Neural cell (in vitro differentiated cells): ENCODE measurements around the gene NLRP6. TPM values are rescaled to one million over a fixed set of nuclear protein-coding genes. Genes with fewer than 3 reads are reported as not detected.

Experiments used
- H2AFZ ChIP-seq: fragments of 200-600, 300-800 bp; sonication (generic), shearing (Covaris generic); 2 replicates; pipeline ENCODE4 v1.6.0; 2014; ENCODE audit warnings: low read depth, mild to moderate bottlenecking, antibody characterized with exemption, low read length, moderate library complexity
- H3F3A ChIP-seq: fragments of 200-600 bp; shearing (Covaris generic); 2 replicates; pipeline ENCODE4 v1.6.1; 2016; ENCODE audit warnings: mild to moderate bottlenecking, moderate library complexity, mixed read lengths, antibody characterized with exemption, low read length; ENCODE audit not compliant: insufficient read depth, poor library complexity, severe bottlenecking
- H3K27ac ChIP-seq: fragments of 200-600, 300-800 bp; sonication (generic), shearing (Covaris generic); 2 replicates; pipeline ENCODE4 v1.5.1; 2014; ENCODE audit warnings: mild to moderate bottlenecking, low read length, moderate library complexity
- H3K27me3 ChIP-seq: fragments of 300-800, 200-600 bp; sonication (generic), shearing (Covaris generic); 2 replicates; pipeline ENCODE4 v1.6.0; 2014; ENCODE audit warnings: mild to moderate bottlenecking, low read depth, low read length, moderate library complexity; ENCODE audit not compliant: insufficient read depth
- H3K36me3 ChIP-seq: fragments of 300-800, 200-600 bp; sonication (generic), shearing (Covaris generic); 2 replicates; pipeline ENCODE4 v1.5.1; 2014; ENCODE audit warnings: mild to moderate bottlenecking, antibody characterized with exemption, low read length, moderate library complexity; ENCODE audit not compliant: insufficient read depth
- H3K4me2 ChIP-seq: fragments of 300-800, 200-600 bp; sonication (generic), shearing (Covaris generic); 2 replicates; pipeline ENCODE4 v1.6.0; 2014; ENCODE audit warnings: mild to moderate bottlenecking, low read length
- H3K4me3 ChIP-seq: fragments of 300-800, 200-600 bp; sonication (generic), shearing (Covaris generic); 2 replicates; pipeline ENCODE4 v1.5.1; 2014; ENCODE audit warnings: mild to moderate bottlenecking, low read length, moderate library complexity
- H3K79me2 ChIP-seq: fragments of 200-600 bp; shearing (Covaris generic); replicated peaks from 2 replicates; pipeline ENCODE4 v1.6.0; 2014; ENCODE audit warnings: mild to moderate bottlenecking, low read length, moderate library complexity; ENCODE audit not compliant: insufficient read depth
- H3K9ac ChIP-seq: fragments of 300-800, 200-600 bp; sonication (generic), shearing (Covaris generic); 2 replicates; pipeline ENCODE4 v1.6.1; 2016; ENCODE audit warnings: mild to moderate bottlenecking, low read length, mixed read lengths
- H3K9me2 ChIP-seq: fragments of 200-600 bp; shearing (Covaris generic); 2 replicates; pipeline ENCODE4 v1.6.1; 2016; ENCODE audit warnings: mild to moderate bottlenecking, low read length, mixed read lengths; ENCODE audit not compliant: insufficient read depth
- H3K9me3 ChIP-seq: fragments of 200-600, 300-800 bp; sonication (generic), shearing (Covaris generic); 2 replicates; pipeline ENCODE4 v1.6.1; 2016; ENCODE audit warnings: mild to moderate bottlenecking, mixed run types, low read length, moderate library complexity, mixed read lengths
- H4K20me1 ChIP-seq: fragments of 200-600 bp; shearing (Covaris generic); 2 replicates; pipeline ENCODE4 v1.6.1; 2016; ENCODE audit warnings: mild to moderate bottlenecking, mixed run types; ENCODE audit not compliant: insufficient read depth
- CTCF ChIP-seq: fragments of 450-650 bp; IDR thresholded peaks from 2 replicates; pipeline ENCODE4 v1.5.1; 2014; ENCODE audit warnings: antibody characterized with exemption, mild to moderate bottlenecking, moderate library complexity; ENCODE audit not compliant: poor library complexity, severe bottlenecking
- EP300 ChIP-seq: fragments of 450-650 bp; conservative IDR thresholded peaks from 2 replicates; pipeline ENCODE4 v1.6.1; 2014; ENCODE audit warnings: antibody characterized with exemption, mild to moderate bottlenecking, moderate library complexity; ENCODE audit not compliant: poor library complexity, severe bottlenecking
- EZH2 ChIP-seq: fragments of 200-600, 300-800 bp; shearing (Covaris generic), sonication (generic); IDR thresholded peaks from 2 replicates; pipeline ENCODE4 v1.6.1; 2014; ENCODE audit warnings: antibody characterized with exemption, low read length, borderline replicate concordance, mild to moderate bottlenecking; ENCODE audit not compliant: insufficient read depth, poor library complexity, severe bottlenecking
- MXI1 ChIP-seq: fragments of 450-650 bp; conservative IDR thresholded peaks from 2 replicates; pipeline ENCODE4 v1.6.1; 2014; ENCODE audit warnings: antibody characterized with exemption, mild to moderate bottlenecking; ENCODE audit not compliant: poor library complexity, severe bottlenecking
- POLR2AphosphoS5 ChIP-seq: IDR thresholded peaks from 2 replicates; pipeline ENCODE4 v1.6.1; 2012
- RAD21 ChIP-seq: fragments of 450-650 bp; conservative IDR thresholded peaks from 2 replicates; pipeline ENCODE4 v1.6.1; 2014; ENCODE audit warnings: antibody characterized with exemption, mild to moderate bottlenecking, moderate library complexity
- SMC3 ChIP-seq: fragments of 450-650 bp; conservative IDR thresholded peaks from 2 replicates; pipeline ENCODE4 v1.6.1; 2014; ENCODE audit warnings: antibody characterized with exemption, mild to moderate bottlenecking, moderate library complexity; ENCODE audit not compliant: poor library complexity
- TAF1 ChIP-seq: IDR thresholded peaks from 2 replicates; pipeline ENCODE4 v1.6.1; 2012; ENCODE audit warnings: low read depth
- polyA plus RNA-seq: library from polyadenylated mRNA; depleted of rRNA; stranded (reverse); fragments of >200 nt; gene quantifications from 2 replicates; pipeline ENCODE4 v1.2.3, GENCODE V29; 2014
- TF ChIP-seq, protein P1 (sequence below): IDR thresholded peaks from 2 replicates; pipeline ENCODE4 v1.6.1; 2012; ENCODE audit warnings: borderline replicate concordance

The NLRP6 gene
- polyA plus RNA-seq, 1 donor from 2014 or later: not detected

GRCh38 chr11:251550-251949 is 26.7 kb upstream of the NLRP6 start:
- Histone ChIP-seq H3K27me3 (no peaks in the 10 kb centered on the region), H3F3A (no peaks in the 10 kb centered on the region), H2AFZ (no peak overlapping the region), H3K9me2 (no peaks in the 10 kb centered on the region), H3K36me3 (no peaks in the 10 kb centered on the region), H3K4me2 (no peak overlapping the region), H3K79me2 (no peaks in the 10 kb centered on the region), H3K9ac (no peak overlapping the region), H4K20me1 (no peaks in the 10 kb centered on the region), H3K27ac (no peak overlapping the region), H3K9me3 (no peaks in the 10 kb centered on the region), H3K4me3 (no peak overlapping the region)
- no peak for TF ChIP-seq EZH2
- no peak for TF ChIP-seq RAD21
- no peak for TF ChIP-seq TAF1
- no peak for TF ChIP-seq MXI1
- no peak for TF ChIP-seq SMC3

DNA sequence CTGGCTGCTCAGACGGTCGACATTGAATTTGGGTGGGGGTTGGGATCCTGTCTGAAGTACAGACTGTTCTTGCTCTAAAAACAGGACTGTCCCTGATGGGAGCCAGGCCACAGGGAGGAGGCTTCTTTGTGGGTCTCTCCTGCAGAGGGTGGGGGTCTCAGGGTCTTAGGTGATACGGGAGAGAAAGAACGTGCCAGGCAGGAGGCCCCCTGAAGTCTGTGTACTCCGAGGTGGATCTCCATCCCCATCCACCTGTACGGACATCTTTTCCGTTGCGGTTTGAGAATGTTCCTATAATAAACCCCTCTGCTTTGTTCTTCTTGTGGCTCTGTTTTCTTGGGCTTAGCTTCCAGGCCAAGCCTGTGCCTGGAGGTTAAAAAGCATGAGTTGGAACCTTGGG is 25.5 kb upstream of the NLRP6 start:
- Histone ChIP-seq H3K36me3 (no peaks in the 10 kb centered on the region), H3K4me2 (no peak overlapping the region), H3K9me3 (no peaks in the 10 kb centered on the region), H3K9me2 (no peaks in the 10 kb centered on the region), H3K27me3 (no peaks in the 10 kb centered on the region), H3K4me3 (no peak overlapping the region), H3F3A (no peaks in the 10 kb centered on the region), H3K79me2 (no peaks in the 10 kb centered on the region), H2AFZ (no peak overlapping the region), H3K9ac (no peak overlapping the region), H3K27ac (no peak overlapping the region), H4K20me1 (no peaks in the 10 kb centered on the region)
- TF ChIP-seq EP300: no peak
- TF ChIP-seq SMC3: no peak
- TF ChIP-seq, protein P1, sequence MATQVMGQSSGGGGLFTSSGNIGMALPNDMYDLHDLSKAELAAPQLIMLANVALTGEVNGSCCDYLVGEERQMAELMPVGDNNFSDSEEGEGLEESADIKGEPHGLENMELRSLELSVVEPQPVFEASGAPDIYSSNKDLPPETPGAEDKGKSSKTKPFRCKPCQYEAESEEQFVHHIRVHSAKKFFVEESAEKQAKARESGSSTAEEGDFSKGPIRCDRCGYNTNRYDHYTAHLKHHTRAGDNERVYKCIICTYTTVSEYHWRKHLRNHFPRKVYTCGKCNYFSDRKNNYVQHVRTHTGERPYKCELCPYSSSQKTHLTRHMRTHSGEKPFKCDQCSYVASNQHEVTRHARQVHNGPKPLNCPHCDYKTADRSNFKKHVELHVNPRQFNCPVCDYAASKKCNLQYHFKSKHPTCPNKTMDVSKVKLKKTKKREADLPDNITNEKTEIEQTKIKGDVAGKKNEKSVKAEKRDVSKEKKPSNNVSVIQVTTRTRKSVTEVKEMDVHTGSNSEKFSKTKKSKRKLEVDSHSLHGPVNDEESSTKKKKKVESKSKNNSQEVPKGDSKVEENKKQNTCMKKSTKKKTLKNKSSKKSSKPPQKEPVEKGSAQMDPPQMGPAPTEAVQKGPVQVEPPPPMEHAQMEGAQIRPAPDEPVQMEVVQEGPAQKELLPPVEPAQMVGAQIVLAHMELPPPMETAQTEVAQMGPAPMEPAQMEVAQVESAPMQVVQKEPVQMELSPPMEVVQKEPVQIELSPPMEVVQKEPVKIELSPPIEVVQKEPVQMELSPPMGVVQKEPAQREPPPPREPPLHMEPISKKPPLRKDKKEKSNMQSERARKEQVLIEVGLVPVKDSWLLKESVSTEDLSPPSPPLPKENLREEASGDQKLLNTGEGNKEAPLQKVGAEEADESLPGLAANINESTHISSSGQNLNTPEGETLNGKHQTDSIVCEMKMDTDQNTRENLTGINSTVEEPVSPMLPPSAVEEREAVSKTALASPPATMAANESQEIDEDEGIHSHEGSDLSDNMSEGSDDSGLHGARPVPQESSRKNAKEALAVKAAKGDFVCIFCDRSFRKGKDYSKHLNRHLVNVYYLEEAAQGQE: no peak
- no peak for TF ChIP-seq MXI1
- no peak for TF ChIP-seq POLR2AphosphoS5
- TF ChIP-seq CTCF: no peak
- no peak for TF ChIP-seq EZH2
- TF ChIP-seq TAF1: no peak
- TF ChIP-seq RAD21: no peak
